HepG2 (cell line): ENCODE data around the gene CHID1. TPM values are rescaled to one million over a fixed set of nuclear protein-coding genes. Genes with fewer than 3 reads are reported as not detected.

Experiments used
- DNMT1 ChIP-seq: sonication (generic); formaldehyde crosslinking; IDR thresholded peaks from 2 replicates; pipeline ENCODE4 v1.5.1; 2020; ENCODE audit warnings: mild to moderate bottlenecking, missing genetic modification reagents
- IRX3 ChIP-seq: sonication (generic); formaldehyde crosslinking; IDR thresholded peaks from 2 replicates; pipeline ENCODE4 v1.8.1; 2023; ENCODE audit warnings: mild to moderate bottlenecking, low read depth, missing genetic modification reagents, borderline replicate concordance
- TAF1 ChIP-seq: sonication (generic); formaldehyde crosslinking; IDR thresholded peaks from 2 replicates; pipeline ENCODE4 v1.4.0; 2020; ENCODE audit warnings: missing genetic modification reagents
- TEAD3 ChIP-seq: optimal IDR thresholded peaks from 2 replicates; pipeline ENCODE3; 2016; ENCODE audit warnings: borderline replicate concordance
- ZFP90 ChIP-seq: sonication (generic); formaldehyde crosslinking; IDR thresholded peaks from 2 replicates; pipeline ENCODE4 v1.8.0; 2022; ENCODE audit warnings: missing genetic modification reagents, mild to moderate bottlenecking, inconsistent platforms, borderline replicate concordance
- ZKSCAN5 ChIP-seq: sonication (generic); formaldehyde crosslinking; IDR thresholded peaks from 2 replicates; pipeline ENCODE4 v1.5.1; 2020; ENCODE audit warnings: mild to moderate bottlenecking, missing genetic modification reagents
- ZNF10 ChIP-seq: sonication (generic); formaldehyde crosslinking; IDR thresholded peaks from 2 replicates; pipeline ENCODE4 v1.4.0; 2020; ENCODE audit warnings: mild to moderate bottlenecking, low read depth, missing genetic modification reagents, borderline replicate concordance
- ZNF792 ChIP-seq: IDR thresholded peaks from 2 replicates; pipeline ENCODE4 v1.6.1; 2016
- polyA plus RNA-seq, 8 experiments: library from polyadenylated mRNA; depleted of rRNA in 3 of 8; stranded (reverse) in 7 of 8; unstranded in 1 of 8; fragments of >200 nt; fragmentation: Illumina TruSeq in 4 of 8; extraction: Trizol in 4 of 8; gene quantifications; 2 replicates each; pipeline versions ENCODE4 v1.2.1 to v1.2.3, GENCODE V29; 2011 to 2016; ENCODE audit warnings: low read depth in 4 of 8, missing spikeins in 1 of 8, mixed read lengths in 1 of 8; ENCODE audit not compliant: insufficient read depth in 1 of 8
- total RNA-seq, 5 experiments: library from RNA; depleted of rRNA; stranded (reverse); fragments of >200 nt; fragmentation: Illumina TruSeq; extraction: Trizol; gene quantifications; 2 replicates each; pipeline ENCODE4 v1.2.3, GENCODE V29; 2016; ENCODE audit warnings: low read depth in 1 of 5
- TF ChIP-seq, protein P1 (sequence below): sonication (generic); formaldehyde crosslinking; IDR thresholded peaks from one replicate; pipeline ENCODE4 v1.5.1; 2020; ENCODE audit warnings: mild to moderate bottlenecking, missing genetic modification reagents; ENCODE audit errors: not compliant biosample characterization
- TF ChIP-seq, protein P2 (sequence below): sonication (generic); formaldehyde crosslinking; conservative IDR thresholded peaks from 2 replicates; pipeline ENCODE4 v1.4.0; 2020; ENCODE audit warnings: missing genetic modification reagents
- TF ChIP-seq, protein P3 (sequence below): IDR thresholded peaks from 2 replicates; pipeline ENCODE4 v1.6.1; 2016; ENCODE audit warnings: mild to moderate bottlenecking, missing biosample characterization, missing genetic modification reagents
- TF ChIP-seq, protein P4 (sequence below): sonication (generic); formaldehyde crosslinking; IDR thresholded peaks from 2 replicates; pipeline ENCODE4 v1.4.0; 2020; ENCODE audit warnings: missing genetic modification reagents, borderline replicate concordance

Gene CHID1
- total and polyA plus RNA-seq, 2 of the 13 experiments (the other 11 are each of a cell fraction or from before 2014, with no cell fraction given), result 65.1 to 93.6 TPM

DNA sequence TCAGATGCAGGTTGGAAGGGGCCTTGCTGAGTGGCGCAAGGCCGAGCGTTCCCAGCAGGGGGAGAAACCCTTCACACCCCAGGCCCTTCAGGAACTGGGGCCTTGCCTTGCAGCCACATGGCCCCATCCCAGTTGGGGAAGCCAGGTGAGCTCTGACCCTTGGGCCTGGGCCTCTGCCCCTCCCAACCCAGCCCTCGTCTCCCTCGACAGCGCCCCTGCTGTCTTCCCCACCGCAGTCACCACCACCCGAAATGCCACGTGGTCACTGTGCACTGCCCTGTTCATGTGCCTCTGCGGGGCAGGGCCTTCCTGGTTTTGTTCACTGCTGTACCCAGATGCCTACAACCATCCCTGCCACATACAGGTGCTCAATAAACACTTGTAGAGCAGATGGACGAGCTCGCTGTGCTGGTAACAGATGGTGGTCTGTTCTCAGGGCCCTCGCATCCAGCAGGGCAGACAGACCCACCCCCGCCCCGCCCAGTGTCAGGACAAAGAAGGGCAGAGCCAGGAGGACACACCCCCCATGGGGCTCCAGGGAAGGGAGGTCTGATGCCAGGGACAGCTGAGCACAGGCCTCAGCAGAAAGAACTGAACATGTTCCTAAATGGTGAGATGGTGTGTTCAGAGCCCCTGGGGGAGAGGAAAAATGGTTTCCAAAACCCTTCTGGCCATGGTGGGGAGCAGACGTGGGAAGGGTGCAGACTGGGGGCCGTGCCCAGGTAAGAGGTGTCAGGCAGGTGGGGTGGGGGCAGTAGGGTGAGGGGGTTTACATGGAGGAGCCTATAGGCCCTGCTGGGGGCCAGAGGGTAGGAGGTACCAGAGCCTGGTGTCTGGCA, 72.0 kb downstream of the CHID1 start (continued):
- TF ChIP-seq, protein P1, sequence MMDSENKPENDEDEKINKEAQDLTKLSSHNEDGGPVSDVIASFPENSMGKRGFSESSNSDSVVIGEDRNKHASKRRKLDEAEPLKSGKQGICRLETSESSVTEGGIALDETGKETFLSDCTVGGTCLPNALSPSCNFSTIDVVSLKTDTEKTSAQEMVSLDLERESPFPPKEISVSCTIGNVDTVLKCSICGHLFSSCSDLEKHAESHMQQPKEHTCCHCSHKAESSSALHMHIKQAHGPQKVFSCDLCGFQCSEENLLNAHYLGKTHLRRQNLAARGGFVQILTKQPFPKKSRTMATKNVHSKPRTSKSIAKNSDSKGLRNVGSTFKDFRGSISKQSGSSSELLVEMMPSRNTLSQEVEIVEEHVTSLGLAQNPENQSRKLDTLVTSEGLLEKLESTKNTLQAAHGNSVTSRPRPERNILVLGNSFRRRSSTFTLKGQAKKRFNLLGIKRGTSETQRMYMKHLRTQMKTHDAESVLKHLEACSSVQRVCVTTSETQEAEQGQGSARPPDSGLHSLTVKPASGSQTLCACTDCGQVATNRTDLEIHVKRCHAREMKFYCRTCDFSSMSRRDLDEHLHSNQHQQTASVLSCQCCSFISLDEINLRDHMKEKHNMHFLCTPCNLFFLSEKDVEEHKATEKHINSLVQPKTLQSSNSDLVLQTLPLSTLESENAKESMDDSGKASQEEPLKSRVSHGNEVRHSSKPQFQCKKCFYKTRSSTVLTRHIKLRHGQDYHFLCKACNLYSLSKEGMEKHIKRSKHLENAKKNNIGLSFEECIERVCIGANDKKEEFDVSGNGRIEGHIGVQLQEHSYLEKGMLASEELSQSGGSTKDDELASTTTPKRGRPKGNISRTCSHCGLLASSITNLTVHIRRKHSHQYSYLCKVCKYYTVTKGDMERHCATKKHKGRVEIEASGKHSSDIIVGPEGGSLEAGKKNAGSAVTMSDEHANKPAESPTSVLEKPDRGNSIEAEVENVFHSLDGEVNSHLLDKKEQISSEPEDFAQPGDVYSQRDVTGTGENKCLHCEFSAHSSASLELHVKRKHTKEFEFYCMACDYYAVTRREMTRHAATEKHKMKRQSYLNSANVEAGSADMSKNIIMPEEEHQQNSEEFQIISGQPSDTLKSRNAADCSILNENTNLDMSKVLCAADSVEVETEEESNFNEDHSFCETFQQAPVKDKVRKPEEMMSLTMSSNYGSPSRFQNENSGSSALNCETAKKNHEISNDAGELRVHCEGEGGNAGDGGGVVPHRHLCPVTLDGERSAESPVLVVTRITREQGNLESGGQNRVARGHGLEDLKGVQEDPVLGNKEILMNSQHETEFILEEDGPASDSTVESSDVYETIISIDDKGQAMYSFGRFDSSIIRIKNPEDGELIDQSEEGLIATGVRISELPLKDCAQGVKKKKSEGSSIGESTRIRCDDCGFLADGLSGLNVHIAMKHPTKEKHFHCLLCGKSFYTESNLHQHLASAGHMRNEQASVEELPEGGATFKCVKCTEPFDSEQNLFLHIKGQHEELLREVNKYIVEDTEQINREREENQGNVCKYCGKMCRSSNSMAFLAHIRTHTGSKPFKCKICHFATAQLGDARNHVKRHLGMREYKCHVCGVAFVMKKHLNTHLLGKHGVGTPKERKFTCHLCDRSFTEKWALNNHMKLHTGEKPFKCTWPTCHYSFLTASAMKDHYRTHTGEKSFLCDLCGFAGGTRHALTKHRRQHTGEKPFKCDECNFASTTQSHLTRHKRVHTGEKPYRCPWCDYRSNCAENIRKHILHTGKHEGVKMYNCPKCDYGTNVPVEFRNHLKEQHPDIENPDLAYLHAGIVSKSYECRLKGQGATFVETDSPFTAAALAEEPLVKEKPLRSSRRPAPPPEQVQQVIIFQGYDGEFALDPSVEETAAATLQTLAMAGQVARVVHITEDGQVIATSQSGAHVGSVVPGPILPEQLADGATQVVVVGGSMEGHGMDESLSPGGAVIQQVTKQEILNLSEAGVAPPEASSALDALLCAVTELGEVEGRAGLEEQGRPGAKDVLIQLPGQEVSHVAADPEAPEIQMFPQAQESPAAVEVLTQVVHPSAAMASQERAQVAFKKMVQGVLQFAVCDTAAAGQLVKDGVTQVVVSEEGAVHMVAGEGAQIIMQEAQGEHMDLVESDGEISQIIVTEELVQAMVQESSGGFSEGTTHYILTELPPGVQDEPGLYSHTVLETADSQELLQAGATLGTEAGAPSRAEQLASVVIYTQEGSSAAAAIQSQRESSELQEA (CRISPR knock-in tag), result no peak
- TF ChIP-seq, protein P2, sequence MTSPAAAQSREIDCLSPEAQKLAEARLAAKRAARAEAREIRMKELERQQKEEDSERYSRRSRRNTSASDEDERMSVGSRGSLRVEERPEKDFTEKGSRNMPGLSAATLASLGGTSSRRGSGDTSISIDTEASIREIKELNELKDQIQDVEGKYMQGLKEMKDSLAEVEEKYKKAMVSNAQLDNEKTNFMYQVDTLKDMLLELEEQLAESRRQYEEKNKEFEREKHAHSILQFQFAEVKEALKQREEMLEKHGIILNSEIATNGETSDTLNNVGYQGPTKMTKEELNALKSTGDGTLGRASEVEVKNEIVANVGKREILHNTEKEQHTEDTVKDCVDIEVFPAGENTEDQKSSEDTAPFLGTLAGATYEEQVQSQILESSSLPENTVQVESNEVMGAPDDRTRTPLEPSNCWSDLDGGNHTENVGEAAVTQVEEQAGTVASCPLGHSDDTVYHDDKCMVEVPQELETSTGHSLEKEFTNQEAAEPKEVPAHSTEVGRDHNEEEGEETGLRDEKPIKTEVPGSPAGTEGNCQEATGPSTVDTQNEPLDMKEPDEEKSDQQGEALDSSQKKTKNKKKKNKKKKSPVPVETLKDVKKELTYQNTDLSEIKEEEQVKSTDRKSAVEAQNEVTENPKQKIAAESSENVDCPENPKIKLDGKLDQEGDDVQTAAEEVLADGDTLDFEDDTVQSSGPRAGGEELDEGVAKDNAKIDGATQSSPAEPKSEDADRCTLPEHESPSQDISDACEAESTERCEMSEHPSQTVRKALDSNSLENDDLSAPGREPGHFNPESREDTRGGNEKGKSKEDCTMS, result no peak
- no peak for TF ChIP-seq IRX3 (CRISPR knock-in tag)
- peak; percentile 68 for TF ChIP-seq TEAD3 (CRISPR knock-in tag)
- TF ChIP-seq ZFP90 (CRISPR knock-in tag), result no peak
- TF ChIP-seq TAF1 (CRISPR knock-in tag), result no peak
- no peak for TF ChIP-seq DNMT1 (CRISPR knock-in tag)
- TF ChIP-seq, protein P3, sequence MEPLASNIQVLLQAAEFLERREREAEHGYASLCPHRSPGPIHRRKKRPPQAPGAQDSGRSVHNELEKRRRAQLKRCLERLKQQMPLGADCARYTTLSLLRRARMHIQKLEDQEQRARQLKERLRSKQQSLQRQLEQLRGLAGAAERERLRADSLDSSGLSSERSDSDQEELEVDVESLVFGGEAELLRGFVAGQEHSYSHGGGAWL (CRISPR knock-in tag), result peak; percentile 81; the same call in 1 of the 2 replicates
- peak; percentile 84 for TF ChIP-seq ZNF792
- TF ChIP-seq ZNF10 (CRISPR knock-in tag), result no peak
- TF ChIP-seq, protein P4, sequence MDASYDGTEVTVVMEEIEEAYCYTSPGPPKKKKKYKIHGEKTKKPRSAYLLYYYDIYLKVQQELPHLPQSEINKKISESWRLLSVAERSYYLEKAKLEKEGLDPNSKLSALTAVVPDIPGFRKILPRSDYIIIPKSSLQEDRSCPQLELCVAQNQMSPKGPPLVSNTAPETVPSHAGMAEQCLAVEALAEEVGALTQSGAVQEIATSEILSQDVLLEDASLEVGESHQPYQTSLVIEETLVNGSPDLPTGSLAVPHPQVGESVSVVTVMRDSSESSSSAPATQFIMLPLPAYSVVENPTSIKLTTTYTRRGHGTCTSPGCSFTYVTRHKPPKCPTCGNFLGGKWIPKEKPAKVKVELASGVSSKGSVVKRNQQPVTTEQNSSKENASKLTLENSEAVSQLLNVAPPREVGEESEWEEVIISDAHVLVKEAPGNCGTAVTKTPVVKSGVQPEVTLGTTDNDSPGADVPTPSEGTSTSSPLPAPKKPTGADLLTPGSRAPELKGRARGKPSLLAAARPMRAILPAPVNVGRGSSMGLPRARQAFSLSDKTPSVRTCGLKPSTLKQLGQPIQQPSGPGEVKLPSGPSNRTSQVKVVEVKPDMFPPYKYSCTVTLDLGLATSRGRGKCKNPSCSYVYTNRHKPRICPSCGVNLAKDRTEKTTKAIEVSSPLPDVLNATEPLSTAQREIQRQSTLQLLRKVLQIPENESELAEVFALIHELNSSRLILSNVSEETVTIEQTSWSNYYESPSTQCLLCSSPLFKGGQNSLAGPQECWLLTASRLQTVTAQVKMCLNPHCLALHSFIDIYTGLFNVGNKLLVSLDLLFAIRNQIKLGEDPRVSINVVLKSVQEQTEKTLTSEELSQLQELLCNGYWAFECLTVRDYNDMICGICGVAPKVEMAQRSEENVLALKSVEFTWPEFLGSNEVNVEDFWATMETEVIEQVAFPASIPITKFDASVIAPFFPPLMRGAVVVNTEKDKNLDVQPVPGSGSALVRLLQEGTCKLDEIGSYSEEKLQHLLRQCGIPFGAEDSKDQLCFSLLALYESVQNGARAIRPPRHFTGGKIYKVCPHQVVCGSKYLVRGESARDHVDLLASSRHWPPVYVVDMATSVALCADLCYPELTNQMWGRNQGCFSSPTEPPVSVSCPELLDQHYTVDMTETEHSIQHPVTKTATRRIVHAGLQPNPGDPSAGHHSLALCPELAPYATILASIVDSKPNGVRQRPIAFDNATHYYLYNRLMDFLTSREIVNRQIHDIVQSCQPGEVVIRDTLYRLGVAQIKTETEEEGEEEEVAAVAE (CRISPR knock-in tag), result 0 out of 2 replicates have a peak, but pooled peaks have one; percentile 47
- no peak for TF ChIP-seq ZKSCAN5
